H1 (cell line): ENCODE data around the gene PELI2. TPM values are rescaled to one million over a fixed set of nuclear protein-coding genes. Genes with fewer than 3 reads are reported as not detected.

ENCODE experiments used
- BRCA1 ChIP-seq: IDR thresholded peaks from 2 replicates; pipeline ENCODE4 v1.6.1; 2012; ENCODE audit warnings: low read depth, low read length, improper control_type of control experiment
- SIX5 ChIP-seq: IDR thresholded peaks from 2 replicates; pipeline ENCODE4 v1.6.1; 2011; ENCODE audit warnings: mild to moderate bottlenecking, low read depth, low read length
- polyA plus RNA-seq, 7 experiments: library from polyadenylated mRNA; depleted of rRNA in 3 of 7; stranded (reverse) in 5 of 7; unstranded in 2 of 7; fragments of >200 nt in 5 of 7; fragments of 200-250 nt in 2 of 7; gene quantifications; 1 replicate in 5 of 7; 2 replicates in 1 of 7; 4 replicates in 1 of 7; pipeline versions ENCODE4 v1.2.1 to v1.2.3, GENCODE V29; 2011 to 2013; ENCODE audit warnings: missing spikeins in 2 of 7, mixed read lengths in 2 of 7
- total RNA-seq: library from RNA; stranded (reverse); fragmentation: NEBNext Ultra II Directional; extraction: Animal tissue kit (Norgen Biotek cat#: 25700); gene quantifications from 2 replicates; pipeline ENCODE4 v1.2.1, GENCODE V29; 2021
- TF ChIP-seq, protein P1 (sequence below): fragments of 300-600 bp; sonication (generic); IDR thresholded peaks from 2 replicates; pipeline ENCODE4 v1.7.1; 2012; ENCODE audit warnings: low read length, moderate library complexity, mild to moderate bottlenecking, inconsistent platforms; ENCODE audit not compliant: insufficient replicate concordance
- TF ChIP-seq, protein P2 (sequence below), 3 experiments: IDR thresholded peaks; 1 replicate in 2 of 3; 2 replicates in 1 of 3; pipeline versions ENCODE4 v1.5.1 to v1.6.1; 2011; ENCODE audit warnings: low read length in 3 of 3, mild to moderate bottlenecking in 3 of 3, inconsistent platforms in 2 of 3, low read depth in 1 of 3, moderate library complexity in 1 of 3; ENCODE audit not compliant: insufficient read depth in 1 of 3; ENCODE audit errors: control extremely low read depth in 1 of 3

Gene PELI2
- total and polyA plus RNA-seq, 2 of the 8 experiments (the other 6 are each of a cell fraction or from before 2014, with no cell fraction given): 14.6 to 25.7 TPM

DNA sequence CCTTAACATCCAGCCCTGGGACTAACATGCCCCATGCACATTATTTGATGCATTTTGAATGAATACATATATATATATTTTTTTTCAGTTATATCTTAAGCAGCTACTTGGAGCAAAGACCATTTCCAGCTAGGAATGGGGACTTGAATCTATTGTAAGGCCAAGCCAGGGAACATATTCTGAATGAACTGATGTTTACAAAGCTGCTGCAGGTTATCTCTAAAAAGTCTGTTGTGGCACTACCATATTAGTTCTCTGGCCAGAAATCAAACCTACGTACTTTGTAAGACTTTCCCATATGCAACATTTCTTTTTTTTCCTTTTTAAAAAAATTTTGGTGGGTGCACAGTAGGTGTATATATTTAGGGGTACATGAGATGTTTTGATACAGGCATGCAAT is 43.4 kb downstream of the PELI2 start (continued):
- TF ChIP-seq, protein P1, sequence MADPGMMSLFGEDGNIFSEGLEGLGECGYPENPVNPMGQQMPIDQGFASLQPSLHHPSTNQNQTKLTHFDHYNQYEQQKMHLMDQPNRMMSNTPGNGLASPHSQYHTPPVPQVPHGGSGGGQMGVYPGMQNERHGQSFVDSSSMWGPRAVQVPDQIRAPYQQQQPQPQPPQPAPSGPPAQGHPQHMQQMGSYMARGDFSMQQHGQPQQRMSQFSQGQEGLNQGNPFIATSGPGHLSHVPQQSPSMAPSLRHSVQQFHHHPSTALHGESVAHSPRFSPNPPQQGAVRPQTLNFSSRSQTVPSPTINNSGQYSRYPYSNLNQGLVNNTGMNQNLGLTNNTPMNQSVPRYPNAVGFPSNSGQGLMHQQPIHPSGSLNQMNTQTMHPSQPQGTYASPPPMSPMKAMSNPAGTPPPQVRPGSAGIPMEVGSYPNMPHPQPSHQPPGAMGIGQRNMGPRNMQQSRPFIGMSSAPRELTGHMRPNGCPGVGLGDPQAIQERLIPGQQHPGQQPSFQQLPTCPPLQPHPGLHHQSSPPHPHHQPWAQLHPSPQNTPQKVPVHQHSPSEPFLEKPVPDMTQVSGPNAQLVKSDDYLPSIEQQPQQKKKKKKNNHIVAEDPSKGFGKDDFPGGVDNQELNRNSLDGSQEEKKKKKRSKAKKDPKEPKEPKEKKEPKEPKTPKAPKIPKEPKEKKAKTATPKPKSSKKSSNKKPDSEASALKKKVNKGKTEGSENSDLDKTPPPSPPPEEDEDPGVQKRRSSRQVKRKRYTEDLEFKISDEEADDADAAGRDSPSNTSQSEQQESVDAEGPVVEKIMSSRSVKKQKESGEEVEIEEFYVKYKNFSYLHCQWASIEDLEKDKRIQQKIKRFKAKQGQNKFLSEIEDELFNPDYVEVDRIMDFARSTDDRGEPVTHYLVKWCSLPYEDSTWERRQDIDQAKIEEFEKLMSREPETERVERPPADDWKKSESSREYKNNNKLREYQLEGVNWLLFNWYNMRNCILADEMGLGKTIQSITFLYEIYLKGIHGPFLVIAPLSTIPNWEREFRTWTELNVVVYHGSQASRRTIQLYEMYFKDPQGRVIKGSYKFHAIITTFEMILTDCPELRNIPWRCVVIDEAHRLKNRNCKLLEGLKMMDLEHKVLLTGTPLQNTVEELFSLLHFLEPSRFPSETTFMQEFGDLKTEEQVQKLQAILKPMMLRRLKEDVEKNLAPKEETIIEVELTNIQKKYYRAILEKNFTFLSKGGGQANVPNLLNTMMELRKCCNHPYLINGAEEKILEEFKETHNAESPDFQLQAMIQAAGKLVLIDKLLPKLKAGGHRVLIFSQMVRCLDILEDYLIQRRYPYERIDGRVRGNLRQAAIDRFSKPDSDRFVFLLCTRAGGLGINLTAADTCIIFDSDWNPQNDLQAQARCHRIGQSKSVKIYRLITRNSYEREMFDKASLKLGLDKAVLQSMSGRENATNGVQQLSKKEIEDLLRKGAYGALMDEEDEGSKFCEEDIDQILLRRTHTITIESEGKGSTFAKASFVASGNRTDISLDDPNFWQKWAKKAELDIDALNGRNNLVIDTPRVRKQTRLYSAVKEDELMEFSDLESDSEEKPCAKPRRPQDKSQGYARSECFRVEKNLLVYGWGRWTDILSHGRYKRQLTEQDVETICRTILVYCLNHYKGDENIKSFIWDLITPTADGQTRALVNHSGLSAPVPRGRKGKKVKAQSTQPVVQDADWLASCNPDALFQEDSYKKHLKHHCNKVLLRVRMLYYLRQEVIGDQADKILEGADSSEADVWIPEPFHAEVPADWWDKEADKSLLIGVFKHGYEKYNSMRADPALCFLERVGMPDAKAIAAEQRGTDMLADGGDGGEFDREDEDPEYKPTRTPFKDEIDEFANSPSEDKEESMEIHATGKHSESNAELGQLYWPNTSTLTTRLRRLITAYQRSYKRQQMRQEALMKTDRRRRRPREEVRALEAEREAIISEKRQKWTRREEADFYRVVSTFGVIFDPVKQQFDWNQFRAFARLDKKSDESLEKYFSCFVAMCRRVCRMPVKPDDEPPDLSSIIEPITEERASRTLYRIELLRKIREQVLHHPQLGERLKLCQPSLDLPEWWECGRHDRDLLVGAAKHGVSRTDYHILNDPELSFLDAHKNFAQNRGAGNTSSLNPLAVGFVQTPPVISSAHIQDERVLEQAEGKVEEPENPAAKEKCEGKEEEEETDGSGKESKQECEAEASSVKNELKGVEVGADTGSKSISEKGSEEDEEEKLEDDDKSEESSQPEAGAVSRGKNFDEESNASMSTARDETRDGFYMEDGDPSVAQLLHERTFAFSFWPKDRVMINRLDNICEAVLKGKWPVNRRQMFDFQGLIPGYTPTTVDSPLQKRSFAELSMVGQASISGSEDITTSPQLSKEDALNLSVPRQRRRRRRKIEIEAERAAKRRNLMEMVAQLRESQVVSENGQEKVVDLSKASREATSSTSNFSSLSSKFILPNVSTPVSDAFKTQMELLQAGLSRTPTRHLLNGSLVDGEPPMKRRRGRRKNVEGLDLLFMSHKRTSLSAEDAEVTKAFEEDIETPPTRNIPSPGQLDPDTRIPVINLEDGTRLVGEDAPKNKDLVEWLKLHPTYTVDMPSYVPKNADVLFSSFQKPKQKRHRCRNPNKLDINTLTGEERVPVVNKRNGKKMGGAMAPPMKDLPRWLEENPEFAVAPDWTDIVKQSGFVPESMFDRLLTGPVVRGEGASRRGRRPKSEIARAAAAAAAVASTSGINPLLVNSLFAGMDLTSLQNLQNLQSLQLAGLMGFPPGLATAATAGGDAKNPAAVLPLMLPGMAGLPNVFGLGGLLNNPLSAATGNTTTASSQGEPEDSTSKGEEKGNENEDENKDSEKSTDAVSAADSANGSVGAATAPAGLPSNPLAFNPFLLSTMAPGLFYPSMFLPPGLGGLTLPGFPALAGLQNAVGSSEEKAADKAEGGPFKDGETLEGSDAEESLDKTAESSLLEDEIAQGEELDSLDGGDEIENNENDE: no peak
- TF ChIP-seq SIX5 (no peak), BRCA1 (no peak)
- TF ChIP-seq, protein P2, sequence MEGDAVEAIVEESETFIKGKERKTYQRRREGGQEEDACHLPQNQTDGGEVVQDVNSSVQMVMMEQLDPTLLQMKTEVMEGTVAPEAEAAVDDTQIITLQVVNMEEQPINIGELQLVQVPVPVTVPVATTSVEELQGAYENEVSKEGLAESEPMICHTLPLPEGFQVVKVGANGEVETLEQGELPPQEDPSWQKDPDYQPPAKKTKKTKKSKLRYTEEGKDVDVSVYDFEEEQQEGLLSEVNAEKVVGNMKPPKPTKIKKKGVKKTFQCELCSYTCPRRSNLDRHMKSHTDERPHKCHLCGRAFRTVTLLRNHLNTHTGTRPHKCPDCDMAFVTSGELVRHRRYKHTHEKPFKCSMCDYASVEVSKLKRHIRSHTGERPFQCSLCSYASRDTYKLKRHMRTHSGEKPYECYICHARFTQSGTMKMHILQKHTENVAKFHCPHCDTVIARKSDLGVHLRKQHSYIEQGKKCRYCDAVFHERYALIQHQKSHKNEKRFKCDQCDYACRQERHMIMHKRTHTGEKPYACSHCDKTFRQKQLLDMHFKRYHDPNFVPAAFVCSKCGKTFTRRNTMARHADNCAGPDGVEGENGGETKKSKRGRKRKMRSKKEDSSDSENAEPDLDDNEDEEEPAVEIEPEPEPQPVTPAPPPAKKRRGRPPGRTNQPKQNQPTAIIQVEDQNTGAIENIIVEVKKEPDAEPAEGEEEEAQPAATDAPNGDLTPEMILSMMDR (IDR thresholded peaks at IDR 0.05; ENCODE audit: control extremely low read depth in 1 of 3, insufficient read depth in 1 of 3, low read depth in 1 of 3, low read length in 3 of 3): no peak
